IMR-90 (cell line): ENCODE data around the gene SLC24A3. TPM values are rescaled to one million over a fixed set of nuclear protein-coding genes. Genes with fewer than 3 reads are reported as not detected.

Source experiments
- ATAC-seq: fragments of 200-7000 bp; cut with Tn5 transposase; 2 replicates; pipeline ENCODE4 v1.9.1; 2020; ENCODE audit warnings: low read depth, mild to moderate bottlenecking, moderate library complexity
- BruUV-seq: library from RNA; stranded (reverse); fragments of 400-500 nt; replicated peaks from 2 replicates; lab custom pipeline; 2021; lab: Mats Ljungman, UMichigan
- CTCF ChIA-PET: fragments of 300-600 bp; formaldehyde crosslinking; extraction: SDS; loops from one replicate; lab custom pipeline; 2021; ENCODE audit warnings: antibody characterized with exemption; lab: Yijun Ruan, JAX
- POLR2A ChIA-PET: fragments of 300-600 bp; sonication (Branson Sonifier 250); formaldehyde crosslinking; loops from one replicate; lab custom pipeline; 2022; ENCODE audit warnings: antibody characterized with exemption; ENCODE audit not compliant: unreplicated experiment; lab: Charles Lee
- DNase-seq: peaks from one replicate; pipeline ENCODE4 v3.0.0; 2013
- H2AFZ ChIP-seq: replicated peaks from 2 replicates; pipeline ENCODE3; 2013; ENCODE audit warnings: low read length, mild to moderate bottlenecking; ENCODE audit not compliant: poor library complexity
- H2AK5ac ChIP-seq: 2 replicates; pipeline ENCODE4 v1.6.1; 2013; ENCODE audit warnings: low read depth, low read length, inconsistent platforms
- H2AK9ac ChIP-seq: replicated peaks from 2 replicates; pipeline ENCODE3; 2013; ENCODE audit warnings: mild to moderate bottlenecking, low read depth, low read length, moderate library complexity; ENCODE audit not compliant: poor library complexity
- H2BK120ac ChIP-seq: 2 replicates; pipeline ENCODE4 v1.6.1; 2013; ENCODE audit warnings: low read depth, low read length, inconsistent platforms
- H2BK15ac ChIP-seq: 3 replicates; pipeline ENCODE4 v1.6.1; 2013; ENCODE audit warnings: low read depth, low read length, inconsistent platforms
- H2BK20ac ChIP-seq: 2 replicates; pipeline ENCODE4 v1.6.1; 2013; ENCODE audit warnings: low read depth, mild to moderate bottlenecking, inconsistent platforms, low read length, moderate library complexity
- H2BK5ac ChIP-seq: 2 replicates; pipeline ENCODE4 v1.6.1; 2013; ENCODE audit warnings: mild to moderate bottlenecking, low read depth, low read length, inconsistent platforms; ENCODE audit not compliant: poor library complexity, severe bottlenecking
- H3K14ac ChIP-seq: replicated peaks from 2 replicates; pipeline ENCODE4 v1.6.1; 2013; ENCODE audit warnings: low read depth, low read length, inconsistent platforms
- H3K18ac ChIP-seq: 2 replicates; pipeline ENCODE4 v1.6.1; 2013; ENCODE audit warnings: low read depth, low read length, control low read depth
- H3K23ac ChIP-seq: 2 replicates; pipeline ENCODE4 v1.6.1; 2013; ENCODE audit warnings: low read depth, low read length, inconsistent platforms
- H3K27ac ChIP-seq: 2 replicates; pipeline ENCODE4 v1.5.1; 2013; ENCODE audit warnings: mild to moderate bottlenecking, control low read depth, low read length; ENCODE audit not compliant: insufficient read depth
- H3K27me3 ChIP-seq: 2 replicates; pipeline ENCODE4 v1.6.1; 2013; ENCODE audit warnings: low read length; ENCODE audit not compliant: control insufficient read depth, insufficient read depth
- H3K36me3 ChIP-seq: 2 replicates; pipeline ENCODE4 v1.6.1; 2013; ENCODE audit warnings: low read length, mixed read lengths; ENCODE audit not compliant: control insufficient read depth, insufficient read depth
- H3K4ac ChIP-seq: 2 replicates; pipeline ENCODE4 v1.6.1; 2013; ENCODE audit warnings: low read depth, low read length, inconsistent platforms
- H3K4me1 ChIP-seq: 2 replicates; pipeline ENCODE4 v1.6.1; 2013; ENCODE audit warnings: low read length, mixed read lengths; ENCODE audit not compliant: control insufficient read depth, insufficient read depth
- H3K4me2 ChIP-seq: 2 replicates; pipeline ENCODE4 v1.6.1; 2013; ENCODE audit warnings: low read depth, mild to moderate bottlenecking, control low read depth, low read length, moderate library complexity
- H3K4me3 ChIP-seq: 2 replicates; pipeline ENCODE4 v1.5.1; 2013; ENCODE audit warnings: low read depth, mild to moderate bottlenecking, control low read depth, low read length, moderate library complexity; ENCODE audit not compliant: insufficient read depth
- H3K56ac ChIP-seq: 2 replicates; pipeline ENCODE4 v1.6.1; 2013; ENCODE audit warnings: low read length, inconsistent platforms; ENCODE audit not compliant: insufficient read depth; ENCODE audit errors: extremely low read depth
- H3K79me1 ChIP-seq, 2 experiments: 2 replicates each; pipeline ENCODE4 v1.6.1; 2013; ENCODE audit warnings: low read length in 2 of 2, inconsistent platforms in 1 of 2, low read depth in 1 of 2
- H3K9ac ChIP-seq: 2 replicates; pipeline ENCODE4 v1.6.1; 2013; ENCODE audit warnings: low read depth, low read length, control low read depth
- H3K9me1 ChIP-seq: 2 replicates; pipeline ENCODE4 v1.6.1; 2013; ENCODE audit warnings: low read length, inconsistent platforms; ENCODE audit not compliant: insufficient read depth
- H3K9me3 ChIP-seq: 2 replicates; pipeline ENCODE4 v1.6.1; 2013; ENCODE audit warnings: low read length; ENCODE audit not compliant: control insufficient read depth, insufficient read depth
- H4K20me1 ChIP-seq: 2 replicates; pipeline ENCODE4 v1.6.1; 2013; ENCODE audit warnings: low read length, inconsistent platforms; ENCODE audit not compliant: insufficient read depth
- H4K5ac ChIP-seq: 2 replicates; pipeline ENCODE4 v1.6.1; 2013; ENCODE audit warnings: mild to moderate bottlenecking, low read depth, low read length, control low read depth
- H4K8ac ChIP-seq, 2 experiments: 2 replicates each; pipeline ENCODE4 v1.6.1; 2013; ENCODE audit warnings: low read depth in 2 of 2, low read length in 2 of 2, control low read depth in 1 of 2, inconsistent platforms in 1 of 2
- H4K91ac ChIP-seq: 2 replicates; pipeline ENCODE4 v1.6.1; 2013; ENCODE audit warnings: low read depth, low read length, inconsistent platforms; ENCODE audit not compliant: insufficient read depth
- BHLHE40 ChIP-seq: fragments of 150-350 bp; IDR thresholded peaks from 2 replicates; pipeline ENCODE4 v1.6.1; 2016; ENCODE audit warnings: mild to moderate bottlenecking, low read depth, low read length
- ELK1 ChIP-seq: fragments of 150-350 bp; IDR thresholded peaks from 2 replicates; pipeline ENCODE4 v1.6.1; 2016; ENCODE audit warnings: low read depth, mild to moderate bottlenecking, low read length, moderate library complexity, borderline replicate concordance
- FOS ChIP-seq: fragments of 150-350 bp; IDR thresholded peaks from 2 replicates; pipeline ENCODE4 v1.6.1; 2016; ENCODE audit warnings: low read depth, low read length
- MAFK ChIP-seq: IDR thresholded peaks from 2 replicates; pipeline ENCODE4 v1.6.1; 2012; ENCODE audit warnings: low read depth, low read length, improper control_type of control experiment
- MXI1 ChIP-seq: IDR thresholded peaks from 2 replicates; pipeline ENCODE4 v1.6.1; 2012; ENCODE audit warnings: low read depth, mild to moderate bottlenecking, low read length, moderate library complexity, borderline replicate concordance
- NFE2L2 ChIP-seq: fragments of 150-350 bp; IDR thresholded peaks from 2 replicates; pipeline ENCODE4 v1.6.1; 2016; ENCODE audit warnings: low read depth, mild to moderate bottlenecking, low read length
- RCOR1 ChIP-seq: IDR thresholded peaks from 2 replicates; pipeline ENCODE4 v1.6.1; 2012; ENCODE audit warnings: mild to moderate bottlenecking, low read length, improper control_type of control experiment; ENCODE audit not compliant: insufficient replicate concordance
- RFX5 ChIP-seq: IDR thresholded peaks from 2 replicates; pipeline ENCODE4 v1.8.0; 2012; ENCODE audit warnings: low read depth, mild to moderate bottlenecking, low read length, moderate library complexity
- SMC3 ChIP-seq: fragments of 150-350 bp; IDR thresholded peaks from 2 replicates; pipeline ENCODE4 v1.6.1; 2016; ENCODE audit warnings: low read depth, mild to moderate bottlenecking, antibody characterized with exemption, low read length, moderate library complexity
- USF2 ChIP-seq: fragments of 150-350 bp; IDR thresholded peaks from 2 replicates; pipeline ENCODE4 v1.6.1; 2017; ENCODE audit warnings: mild to moderate bottlenecking, antibody characterized with exemption, low read length, low read depth
- WGBS, 2 experiments: methylation state at CpG; one replicate each; pipeline versions ENCODE4 v1.1.5 to v1.1.7; 2013; ENCODE audit warnings: missing lambda C conversion rate in 2 of 2; ENCODE audit not compliant: insufficient read length in 1 of 2; ENCODE audit errors: extremely low coverage in 2 of 2; 5-methylcytosine and 5-hydroxymethylcytosine counted together
- dilution Hi-C: fragments of 300-500 bp; cut with HindIII; formaldehyde crosslinking; loops from one replicate; pipeline ENCODE4 v1.14.3; 2018; ENCODE audit warnings: low sequenced_read_pairs; ENCODE audit not compliant: unreplicated experiment
- in situ Hi-C: fragments of 300-500 bp; cut with MboI; formaldehyde crosslinking; loops from 3 replicates; pipeline ENCODE4 v1.14.3; 2019; ENCODE audit warnings: low sequenced_read_pairs, inconsistent platforms, mixed read lengths
- intact Hi-C: fragments of 100-400 bp; cut with micrococcal nuclease; formaldehyde crosslinking; loops from 2 replicates; pipeline ENCODE4 v1.10.0; 2022
- polyA plus RNA-seq, 3 experiments: library from polyadenylated mRNA; depleted of rRNA; stranded (reverse); fragments of >200 nt; gene quantifications; 2 replicates each; pipeline ENCODE4 v1.2.3, GENCODE V29; 2012; ENCODE audit warnings: low replicate concordance in 1 of 3
- total RNA-seq: library from RNA; depleted of rRNA; stranded (reverse); fragments of >200 nt; gene quantifications from 2 replicates; pipeline ENCODE4 v1.2.3, GENCODE V29; 2012

SLC24A3 gene
- total and polyA plus RNA-seq, 2 of the 4 experiments (the other 2 are of a cell fraction), result not detected

GRCh38 chr20:19562426-19562825 is 350.0 kb downstream of the SLC24A3 start:
- TF ChIP-seq NFE2L2 (no peak), FOS (no peak), ELK1 (no peak), BHLHE40 (no peak), RCOR1 (no peak), RFX5 (no peak), MXI1 (no peak), SMC3 (no peak), USF2 (no peak), MAFK (no peak)
- Histone ChIP-seq H3K4me2 (no peak overlapping the region), H3K79me1 (no peaks in the 10 kb centered on the region), H2AFZ (no peak overlapping the region), H4K5ac (no peak overlapping the region), H3K23ac (no peak overlapping the region), H4K91ac (no peak overlapping the region), H3K36me3 (no peaks in the 10 kb centered on the region), H2BK20ac (no peak overlapping the region), H3K9ac (no peak overlapping the region), H3K56ac (no peak overlapping the region), H2BK120ac (no peak overlapping the region), H3K27ac (no peak overlapping the region), H4K8ac (no peak overlapping the region), H3K4me3 (no peak overlapping the region), H2AK5ac (no peak overlapping the region), H3K9me3 (no peaks in the 10 kb centered on the region), H2AK9ac (no peak overlapping the region), H3K27me3 (no peaks in the 10 kb centered on the region), H3K4me1 (no peaks in the 10 kb centered on the region), H2BK5ac (no peak overlapping the region), H3K18ac (no peak overlapping the region), H2BK15ac (no peak overlapping the region), H3K14ac (no peak overlapping the region), H3K9me1 (no peaks in the 10 kb centered on the region), H4K20me1 (no peaks in the 10 kb centered on the region), H3K4ac (no peak overlapping the region)
- intact Hi-C loops (no loop called here), in situ Hi-C loops (no loop called here), dilution Hi-C loops (no loop called here)
- ATAC-seq (no peak), DNase-seq (no peak)
- no TSS peak for BruUV-seq
- no CpG with 5 or more reads among the region's 4 CpGs for WGBS, 2 experiments
- ChIA-PET CTCF (no interaction called here), POLR2A (no interaction called here)
